ENCODE results near the gene C11orf54.

The C11orf54 gene

DNA sequence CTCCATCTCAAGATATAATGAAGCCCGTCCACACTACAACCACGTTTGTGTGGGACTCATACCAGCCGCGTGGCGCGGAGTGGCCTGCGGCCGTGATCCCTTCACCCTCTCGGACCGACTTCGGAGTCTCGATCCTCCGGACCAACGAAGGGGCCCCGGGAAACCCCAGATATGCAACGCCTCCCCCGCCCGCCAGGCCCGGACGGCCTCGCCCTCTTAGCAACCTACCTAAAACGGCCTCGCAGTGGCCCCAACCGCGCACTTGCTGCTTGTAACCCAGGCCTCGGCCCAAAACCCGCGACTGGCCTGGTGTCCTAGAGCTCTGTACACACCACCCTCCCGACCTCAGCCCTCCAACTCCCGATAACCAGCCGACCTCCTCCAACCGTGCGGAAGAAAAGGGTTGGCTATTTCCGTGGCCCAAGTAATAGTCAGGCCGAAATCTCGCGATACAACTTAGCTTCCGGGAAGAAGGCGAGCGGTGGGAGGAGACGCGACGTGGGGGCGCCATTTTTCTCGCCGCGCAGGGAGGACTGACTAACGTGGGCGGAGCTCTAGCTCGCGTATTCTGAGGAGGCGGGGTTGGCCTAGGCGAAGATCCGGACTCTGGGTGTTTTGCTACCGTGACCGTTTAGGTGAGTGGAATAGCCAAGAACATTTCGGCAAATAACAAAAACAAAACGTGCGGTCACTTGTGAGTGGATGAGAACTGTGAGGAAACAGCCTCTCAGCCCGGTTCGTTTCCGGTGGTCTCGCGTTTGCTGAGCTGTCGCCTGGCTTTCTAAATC is at the start of gene C11orf54, which contains the start of gene TAF1D:
Gene C11orf54, plus strand, starts transcription at position 579 of the 788 bp plus-strand sequence. CDS start 5,722 bp downstream, outside the sequence.
Gene TAF1D, minus strand, starts transcription at position 402 of the 788 bp plus-strand sequence. CDS start 2,191 bp downstream, outside the sequence.
- peak; percentile 98 for DNase-seq

DNA sequence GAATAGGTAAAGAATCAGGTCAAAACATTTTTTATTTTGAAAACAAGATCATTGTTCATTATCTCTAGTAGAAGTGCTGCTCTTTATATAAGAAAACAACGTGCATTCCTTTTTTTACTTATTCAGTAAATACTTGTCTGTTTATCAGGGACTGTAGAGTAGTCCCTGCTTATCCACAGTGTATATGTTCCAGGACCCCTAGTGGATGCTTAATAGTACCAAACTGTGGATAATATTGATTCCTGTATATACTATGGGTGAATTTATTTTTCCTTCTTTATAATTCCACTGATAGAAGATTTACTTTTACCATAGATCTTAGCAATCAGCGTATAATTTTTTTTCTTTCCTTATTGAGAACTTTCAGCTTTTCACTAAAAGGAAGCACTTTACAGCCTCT is 47.4 kb upstream of the C11orf54 start:
- DNase-seq: no peak

DNA sequence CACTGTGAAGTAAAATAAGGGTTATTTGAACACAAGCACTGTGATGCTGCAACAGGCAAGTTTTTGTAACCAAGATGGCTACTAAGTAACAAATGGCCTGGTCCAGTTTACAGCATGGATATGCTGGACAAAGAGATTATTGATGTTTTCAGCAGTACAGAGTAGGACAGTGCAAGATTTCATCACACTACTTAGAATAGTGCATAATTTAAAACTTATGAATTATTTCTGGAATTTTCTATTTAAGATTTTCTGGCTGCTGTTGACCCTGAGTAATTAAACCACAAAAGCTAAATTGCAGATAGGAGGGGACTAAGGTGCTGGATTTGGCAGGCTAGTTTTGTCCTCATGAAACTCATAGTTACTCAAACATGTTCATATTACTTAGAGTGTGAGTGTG is 46.9 kb upstream of the C11orf54 start:
- DNase-seq: no peak

DNA sequence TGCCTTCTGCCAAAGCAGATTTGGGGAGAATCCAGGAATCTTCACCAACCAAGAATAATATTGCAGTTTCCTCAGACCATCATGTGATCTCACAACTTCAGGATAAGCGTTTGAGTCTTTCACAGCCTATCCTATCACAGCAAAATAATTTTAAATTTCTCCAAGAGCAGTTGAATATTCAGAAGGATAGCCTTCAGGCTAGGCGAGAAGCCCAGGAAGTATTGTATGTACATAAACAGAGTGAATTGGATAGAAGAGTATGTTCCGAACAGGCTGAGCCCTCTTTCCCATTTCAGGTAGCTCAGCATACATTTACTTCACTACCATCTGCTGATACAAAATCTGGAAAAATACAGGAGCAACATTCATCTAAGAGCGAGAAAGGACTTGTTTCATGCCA is 43.9 kb upstream of the C11orf54 start:
- DNase-seq: no peak

DNA sequence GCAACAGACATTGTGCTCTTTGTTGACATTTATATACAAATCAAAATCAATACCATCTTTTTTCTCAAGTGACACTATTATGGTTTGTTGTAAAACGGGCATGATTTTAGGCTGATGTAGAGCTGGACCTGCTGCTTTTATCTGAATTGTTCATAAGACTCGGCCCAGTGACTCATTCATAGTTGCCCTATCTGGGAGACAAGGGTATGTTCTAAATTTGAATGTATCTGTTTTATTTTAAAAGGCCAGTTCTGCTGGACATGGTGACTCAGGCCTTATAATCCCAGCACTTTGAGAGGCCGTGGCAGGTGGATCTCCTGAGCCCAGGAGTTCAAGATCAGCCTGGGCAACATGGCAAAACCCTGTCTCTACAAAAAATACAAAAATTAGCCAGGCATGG is 40.6 kb upstream of the C11orf54 start:
- no peak for DNase-seq

DNA sequence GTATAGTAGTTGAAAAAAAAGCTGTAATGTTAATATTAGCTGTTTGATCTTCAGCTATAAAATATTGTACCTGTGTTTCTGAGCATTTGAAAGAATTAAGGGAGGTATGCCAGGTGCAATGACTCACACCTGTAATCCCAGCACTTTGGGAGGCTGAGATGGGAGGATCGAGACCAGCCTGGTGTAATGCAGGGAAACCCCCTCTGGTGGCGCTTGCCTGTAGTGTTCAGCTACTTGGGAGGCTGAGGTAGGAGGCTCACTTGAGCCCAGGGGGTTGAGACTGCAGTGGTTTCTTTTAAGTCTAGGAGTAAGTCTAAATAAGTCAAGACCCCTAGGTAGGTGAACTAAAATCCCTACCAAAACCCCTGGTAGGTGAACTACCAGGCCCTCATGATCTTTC is 37.2 kb upstream of the C11orf54 start:
- no peak for DNase-seq

DNA sequence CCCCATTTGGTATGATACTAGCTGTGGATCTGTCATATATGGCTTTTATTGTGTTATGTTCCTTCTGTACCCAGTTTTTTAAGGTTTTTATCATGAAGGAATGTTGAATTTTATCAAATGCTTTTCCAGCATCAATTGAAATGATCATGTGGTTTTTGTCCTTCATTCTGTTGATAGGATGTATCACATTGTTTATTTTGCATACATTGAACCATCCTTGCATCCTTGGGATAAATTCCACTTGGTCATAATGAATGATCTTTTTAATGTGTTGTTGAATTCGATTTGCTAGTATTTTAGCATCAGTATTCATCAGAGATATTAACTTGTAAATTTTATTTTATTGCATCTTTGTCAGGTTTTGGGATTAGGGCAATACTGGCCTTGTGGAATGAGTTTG is 31.2 kb upstream of the C11orf54 start:
- DNase-seq: no peak

DNA sequence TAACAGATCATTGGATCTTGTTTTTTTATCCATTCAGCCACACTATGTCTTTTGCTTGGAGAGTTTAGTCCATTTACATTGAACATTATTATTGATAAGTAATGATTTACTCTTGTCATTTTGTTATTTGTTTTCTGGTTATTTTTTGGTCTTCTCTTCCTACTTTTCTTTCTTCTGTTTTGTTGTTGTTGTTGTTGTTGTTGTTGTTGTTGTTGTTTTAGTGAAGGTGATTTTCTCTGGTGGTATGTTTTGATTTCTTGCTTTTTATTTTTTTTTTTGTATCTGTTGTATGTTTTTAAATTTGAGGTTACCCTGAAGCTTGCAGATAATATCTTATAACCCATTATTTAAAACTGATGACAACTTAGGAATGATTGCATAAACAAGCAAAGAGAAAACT is 28.8 kb upstream of the C11orf54 start:
- DNase-seq: no peak

DNA sequence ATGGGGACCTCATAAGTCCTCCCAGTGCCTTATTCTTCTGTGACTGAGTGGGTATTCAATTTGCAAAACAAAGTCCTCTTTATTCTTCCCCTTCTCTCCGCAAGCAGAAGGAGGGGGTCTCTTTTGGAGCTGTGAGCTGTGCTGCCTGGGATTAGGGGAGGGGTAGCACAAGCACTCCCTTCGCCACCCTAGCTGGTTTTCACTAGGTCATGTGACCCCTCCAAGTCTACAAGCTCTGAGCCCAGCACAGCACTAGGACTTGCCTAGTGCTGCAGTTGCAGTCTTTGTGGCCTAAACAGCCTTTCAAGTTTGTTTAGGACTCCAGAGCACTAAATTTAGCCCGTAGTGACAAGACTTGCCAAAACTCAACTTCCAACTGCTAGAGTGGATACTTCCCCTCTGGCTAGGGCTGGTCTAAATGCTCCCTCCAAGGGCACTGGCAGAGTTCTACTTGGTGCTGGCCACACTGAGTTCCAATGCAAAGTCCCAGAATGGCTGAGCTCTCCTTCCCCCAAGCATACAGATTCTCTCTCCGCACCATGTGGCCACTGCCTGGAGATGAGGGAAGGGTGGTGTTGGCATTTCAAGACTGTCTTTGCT is 25.6 kb upstream of the C11orf54 start:
- no peak for DNase-seq

DNA sequence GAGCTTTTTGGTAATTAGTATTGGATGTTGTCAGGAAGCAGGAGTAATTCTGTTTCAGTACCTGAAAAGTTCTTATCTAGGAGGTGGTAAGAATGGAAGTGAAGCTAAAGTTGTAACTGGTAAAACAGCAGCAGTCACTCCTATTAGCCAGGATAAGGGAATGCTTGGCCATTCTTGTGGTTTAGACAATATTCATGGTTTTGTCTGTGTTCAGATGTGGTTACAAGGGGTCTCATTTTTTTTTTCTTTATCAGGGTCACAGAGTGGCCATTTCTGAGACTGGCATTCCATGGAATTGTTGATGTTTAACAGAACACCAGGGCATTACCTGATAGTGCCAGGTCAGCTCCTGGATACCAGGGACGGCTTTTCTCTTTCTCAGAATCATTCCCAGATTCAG is 24.0 kb upstream of the C11orf54 start:
- DNase-seq: no peak

DNA sequence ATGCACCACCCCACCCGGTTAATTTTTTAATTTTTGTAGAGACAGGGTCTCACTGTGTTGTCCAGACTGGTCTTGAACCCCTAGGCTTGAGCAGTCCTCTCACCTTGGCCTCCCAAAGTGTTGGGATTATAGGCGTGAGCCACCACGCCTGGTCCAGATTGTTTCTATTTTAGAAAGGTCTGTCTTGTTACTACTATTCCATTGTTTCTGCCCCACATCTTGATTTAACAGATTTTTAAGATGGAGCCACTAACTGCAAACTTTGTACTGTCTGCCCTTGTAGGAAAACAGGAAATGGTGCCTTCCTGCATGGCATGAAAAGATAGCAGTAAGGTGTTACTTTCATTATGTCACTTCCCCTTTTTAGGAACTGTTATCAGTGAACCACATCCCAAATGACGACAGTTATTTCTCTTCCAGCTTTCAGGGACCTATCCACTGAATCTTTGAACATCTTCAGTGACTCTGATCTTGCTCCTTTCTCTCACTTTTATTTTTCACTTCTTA is 23.4 kb upstream of the C11orf54 start:
- peak; percentile 44 for DNase-seq

DNA sequence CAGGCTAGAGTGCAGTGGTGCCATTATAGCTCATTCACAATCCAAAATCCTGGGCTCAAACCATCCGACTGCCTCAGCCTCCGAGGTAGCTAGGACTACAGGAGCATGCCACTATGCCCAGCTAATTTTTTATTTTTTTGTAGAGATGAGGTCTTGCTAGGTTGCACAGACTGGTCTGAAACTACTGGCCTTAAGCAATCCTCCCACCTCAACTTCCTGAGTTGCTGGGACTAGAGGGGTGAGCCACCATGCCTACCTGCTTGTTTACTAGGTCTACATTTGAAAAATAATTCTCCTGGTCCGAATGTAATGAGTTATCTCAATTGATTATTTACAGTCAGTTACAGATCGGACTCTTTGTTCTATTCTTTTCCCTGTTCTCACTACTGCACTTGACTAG is 22.2 kb upstream of the C11orf54 start:
- no peak for DNase-seq

DNA sequence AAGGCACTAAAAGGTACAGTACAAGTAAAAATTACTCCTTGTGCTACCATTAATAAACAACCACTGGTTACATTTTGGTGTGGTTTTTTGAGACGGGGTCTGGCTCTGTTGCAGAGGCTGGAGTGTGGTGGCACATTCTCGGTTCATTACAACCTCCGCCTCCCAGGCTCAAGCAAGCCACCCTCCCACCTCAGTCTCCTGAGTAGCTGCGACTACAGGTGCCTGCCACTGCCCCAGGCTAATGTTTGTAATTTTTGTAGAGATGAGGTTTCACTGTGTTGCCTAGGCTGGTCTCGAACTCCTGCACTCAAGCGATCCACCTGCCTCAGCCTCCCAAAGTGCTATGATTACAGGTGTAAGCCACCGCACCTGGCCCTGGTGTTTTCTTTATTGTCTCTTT is 20.9 kb upstream of the C11orf54 start:
- no peak for DNase-seq

DNA sequence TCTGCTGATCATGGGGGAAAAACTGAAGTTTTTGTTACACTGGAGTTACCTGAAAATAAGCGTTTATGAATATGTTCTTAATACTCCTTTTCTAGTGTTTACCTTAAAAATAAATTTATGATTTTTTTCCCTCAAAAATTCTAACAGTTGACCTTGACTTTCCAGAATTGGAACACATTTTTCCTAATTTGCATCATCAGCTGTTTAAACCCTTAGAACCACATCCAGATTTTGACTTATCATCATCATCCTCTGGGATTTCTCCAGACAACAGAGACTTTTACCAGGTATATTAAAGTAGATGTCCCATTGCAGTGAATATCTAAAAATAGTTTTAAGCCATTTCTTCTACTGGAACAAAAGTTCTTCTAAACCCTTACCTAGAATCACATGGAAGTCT is 17.4 kb upstream of the C11orf54 start:
- no peak for DNase-seq

DNA sequence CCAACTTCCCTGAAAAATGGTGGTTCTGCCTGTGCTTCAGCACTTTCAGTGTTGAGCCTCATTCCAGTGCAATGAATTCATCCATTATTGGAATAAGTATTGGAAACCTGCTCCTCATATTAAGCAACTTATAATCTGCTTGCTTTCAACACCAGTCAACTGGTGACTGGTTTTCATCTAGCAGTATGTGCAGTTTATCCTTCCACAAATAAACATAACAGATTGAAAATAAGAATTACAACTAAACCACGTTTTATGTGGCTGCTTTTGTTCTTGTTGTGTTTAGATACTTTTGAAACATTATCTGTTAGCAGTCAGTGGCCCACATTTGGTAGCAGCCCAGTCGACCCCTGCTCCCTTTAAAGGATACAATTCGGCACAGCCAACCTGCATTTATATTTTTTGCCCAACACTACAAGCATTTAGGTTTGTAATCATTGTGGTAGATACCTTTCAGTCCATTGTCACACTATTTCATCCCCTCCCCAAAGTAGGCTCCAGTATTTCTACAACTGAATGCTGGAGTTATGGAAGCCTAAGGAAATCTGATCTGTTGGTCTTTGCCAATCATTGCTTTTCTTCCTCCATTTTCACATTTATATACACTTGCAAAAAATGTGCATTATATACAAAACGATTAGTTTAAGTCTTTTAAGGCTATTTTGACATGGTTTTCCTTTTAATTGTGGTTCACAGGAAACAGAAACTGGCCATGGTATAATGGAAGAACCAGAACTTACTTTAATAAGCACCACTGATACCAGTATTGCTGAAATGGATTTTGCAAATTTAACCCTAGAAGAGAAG is 13.3 kb upstream of the C11orf54 start:
- no peak for DNase-seq

DNA sequence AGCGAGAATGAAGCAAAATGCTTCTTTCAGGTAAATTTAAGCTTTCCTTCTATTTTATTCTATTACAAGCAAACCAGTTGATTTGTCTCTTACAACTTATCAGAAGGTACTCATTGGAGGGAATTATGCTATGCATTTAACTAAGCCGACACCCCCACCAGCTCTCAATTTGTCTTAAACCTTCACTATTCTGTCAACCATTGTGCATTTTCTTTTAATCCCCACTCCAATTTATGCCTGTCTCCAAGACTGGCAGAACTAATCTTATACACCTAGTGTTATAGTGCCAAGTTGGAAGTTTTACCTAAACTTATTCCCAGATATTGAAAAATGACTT is 12.7 kb upstream of the C11orf54 start:
- no peak for DNase-seq

DNA sequence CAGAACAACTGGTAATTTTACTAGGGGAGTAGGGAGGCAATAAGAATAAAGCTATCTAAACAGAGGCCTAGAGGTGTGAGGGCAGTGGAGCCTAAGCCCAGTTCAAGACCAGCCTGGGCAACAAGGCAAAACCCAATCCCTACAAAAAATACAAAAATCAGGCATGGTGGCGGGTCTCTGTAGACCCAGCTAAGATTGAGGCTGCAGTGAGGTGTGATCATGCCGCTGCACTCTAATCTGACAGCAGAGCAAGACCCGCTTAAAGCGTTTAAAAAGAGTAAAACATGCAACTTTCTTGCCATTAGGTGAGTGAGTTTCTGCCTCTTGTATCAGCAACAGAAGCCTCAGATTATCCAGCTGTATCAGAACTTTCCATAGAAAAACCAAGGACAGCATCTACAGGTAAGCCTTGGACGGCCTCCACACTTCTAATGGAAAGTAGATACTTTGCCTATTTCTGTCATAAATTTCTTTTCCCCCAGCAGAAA is 12.3 kb upstream of the C11orf54 start:
- DNase-seq: no peak

DNA sequence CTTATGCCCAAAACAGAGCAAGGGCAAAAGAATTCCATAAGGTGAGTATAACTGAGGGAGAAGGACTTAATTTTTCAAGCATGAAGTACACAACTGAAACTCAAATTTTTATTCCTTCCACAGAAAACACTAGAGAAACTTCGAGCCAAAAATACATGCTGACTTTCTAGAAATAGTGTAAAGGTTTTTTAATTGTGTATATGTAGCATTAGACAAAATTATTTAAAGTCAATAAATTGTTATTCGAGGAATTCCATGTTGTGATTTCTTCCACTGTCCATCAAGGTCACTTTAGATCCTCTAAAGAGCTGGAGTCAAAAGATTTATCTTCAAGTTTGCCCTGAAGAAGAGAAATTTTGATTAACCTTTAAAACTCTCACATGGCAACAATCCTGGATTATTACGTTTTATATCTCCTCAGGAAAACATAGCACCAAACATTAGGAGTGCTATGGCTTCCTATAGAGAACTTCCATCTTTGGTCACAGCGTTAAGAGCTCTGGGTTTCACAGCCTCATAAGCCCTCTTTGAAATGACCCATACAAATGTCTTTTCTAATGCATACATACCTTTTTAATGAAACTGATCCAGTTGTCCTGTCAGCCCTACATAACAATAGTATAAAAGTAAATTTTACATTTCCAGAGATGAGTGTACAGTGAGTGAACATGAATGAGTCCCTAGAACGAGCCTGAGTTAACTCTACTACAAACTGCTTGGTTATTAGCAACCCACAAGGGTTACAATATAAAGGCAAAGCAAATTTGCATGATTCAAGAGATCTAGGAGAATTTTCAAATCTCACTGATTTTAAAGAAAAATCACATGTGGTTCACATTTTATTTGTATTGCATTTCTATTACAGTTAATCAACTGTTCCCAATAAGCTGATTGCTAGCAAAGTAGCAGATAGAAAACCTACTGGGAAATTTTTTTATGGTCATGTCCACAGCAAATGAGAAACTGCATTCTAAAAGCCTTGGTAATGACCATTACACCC is 11.1 kb upstream of the C11orf54 start:
- DNase-seq: no peak

DNA sequence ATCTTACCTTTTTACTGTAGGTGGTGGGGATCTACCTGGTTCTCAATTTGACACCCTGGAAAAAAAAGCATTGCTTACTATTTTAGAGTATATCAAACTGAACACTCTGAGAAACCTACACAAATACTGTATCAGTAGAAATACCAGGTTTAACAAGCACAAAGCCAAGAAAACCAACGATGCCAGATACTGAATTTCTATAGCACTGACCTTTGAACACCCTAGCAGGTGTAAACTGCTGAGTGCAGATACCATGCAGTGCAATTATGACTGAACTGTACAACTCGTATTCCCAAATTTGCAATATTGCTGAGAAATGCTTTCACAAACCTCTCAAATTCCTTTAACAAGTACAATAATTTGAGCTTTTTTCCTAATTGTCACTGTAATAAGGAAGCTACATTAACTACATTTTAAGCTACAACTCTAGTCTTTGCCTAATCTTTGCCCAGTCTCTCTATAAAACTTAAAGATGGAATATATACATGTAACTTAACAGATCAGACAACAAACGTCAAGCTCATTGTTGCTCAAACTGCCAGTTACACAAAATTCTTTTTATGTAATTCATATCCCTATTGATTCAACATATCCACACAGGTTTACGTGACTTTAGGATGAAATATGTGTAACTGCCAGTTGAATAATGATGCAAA is 9.1 kb upstream of the C11orf54 start:
- DNase-seq: no peak

DNA sequence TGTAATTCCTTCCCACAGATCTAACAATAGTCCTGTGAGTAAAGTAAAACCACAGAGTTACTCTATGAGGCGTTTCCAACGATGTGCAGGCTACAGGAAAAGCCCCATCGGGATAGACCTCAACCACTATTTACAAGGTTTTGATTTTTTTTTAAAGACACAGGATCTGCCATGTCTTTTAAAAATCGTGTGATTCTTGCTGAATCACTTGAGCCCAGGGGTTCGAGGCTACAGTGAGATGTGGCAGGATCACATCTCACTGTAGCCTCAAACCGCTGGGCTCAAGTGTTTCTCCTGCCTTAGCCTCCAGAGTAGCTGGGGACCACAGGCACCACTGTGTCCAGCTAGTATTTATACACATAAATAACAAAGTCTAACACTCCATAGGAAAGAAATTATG is 8.0 kb upstream of the C11orf54 start:
- DNase-seq: no peak

DNA sequence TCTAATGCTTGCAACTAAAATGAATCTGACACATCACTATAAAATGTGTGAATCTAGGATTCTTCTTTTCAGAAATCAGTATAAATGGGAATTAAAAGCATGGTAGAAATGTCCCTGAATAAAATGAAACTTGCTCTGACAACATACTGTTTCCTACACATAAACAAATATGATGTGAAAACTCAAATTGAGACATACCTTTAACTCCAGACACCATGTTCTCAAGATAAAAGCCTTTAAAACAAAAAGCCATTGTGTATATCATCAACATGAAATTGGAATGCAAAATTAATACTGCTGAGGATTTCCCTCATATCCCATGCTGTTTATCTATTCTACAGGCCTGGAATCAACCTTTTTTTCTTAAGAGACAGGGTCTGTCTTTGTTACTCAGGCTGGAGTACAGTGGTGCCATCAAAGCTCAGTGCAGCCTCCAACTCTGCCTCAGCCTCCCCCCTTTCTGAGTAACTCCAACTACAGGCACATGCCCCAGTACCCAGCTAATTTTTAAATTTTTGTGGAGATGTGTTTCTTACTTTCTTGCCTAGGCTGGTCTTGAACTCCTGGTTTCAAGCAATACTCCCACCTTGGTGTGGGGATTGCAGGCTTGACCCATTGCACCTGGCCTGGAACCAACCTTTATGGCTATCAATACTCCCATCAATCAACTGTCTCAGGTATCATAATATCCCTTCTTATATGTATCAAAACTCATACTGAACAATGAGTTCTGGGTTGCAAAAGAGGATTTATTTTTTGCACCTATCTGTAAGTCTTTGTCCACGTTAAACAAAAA is 6.8 kb upstream of the C11orf54 start:
- no peak for DNase-seq

Data from CD4-positive, alpha-beta T cell treated with Interleukin-10 for 1 hour (primary cell).